RCC 7860 (cell line): ENCODE measurements around the gene SEC22C.

ENCODE experiments used
- DNase-seq: peaks from one replicate; pipeline ENCODE4 v3.0.0-alpha.2; 2015; ENCODE audit warnings: low spot score
- FAIRE-seq: peaks from 2 replicates; lab custom pipeline; 2012; peaks lifted over from hg19 to GRCh38; lab: Jason Lieb, UNC

The SEC22C gene

DNA sequence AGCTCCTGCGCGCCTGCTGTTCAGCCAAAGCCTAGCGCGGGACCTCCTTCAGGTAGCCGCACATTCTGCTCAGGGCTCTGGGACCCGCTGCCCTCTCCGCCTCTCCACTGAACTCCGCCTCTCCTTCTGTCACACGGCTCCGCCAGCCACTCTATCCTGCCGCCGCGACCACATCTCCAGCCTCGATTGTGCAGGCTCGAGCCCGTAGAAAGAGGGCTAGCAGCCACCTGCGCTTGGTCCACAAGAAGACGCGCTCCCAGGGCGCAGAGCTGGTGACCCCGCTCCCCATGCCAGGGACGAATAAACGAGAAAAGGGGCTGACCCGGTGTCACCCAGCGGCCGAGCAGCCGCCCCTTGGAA lies 80.5 kb downstream of the SEC22C start:
- FAIRE-seq (no peak), DNase-seq (no peak)

DNA sequence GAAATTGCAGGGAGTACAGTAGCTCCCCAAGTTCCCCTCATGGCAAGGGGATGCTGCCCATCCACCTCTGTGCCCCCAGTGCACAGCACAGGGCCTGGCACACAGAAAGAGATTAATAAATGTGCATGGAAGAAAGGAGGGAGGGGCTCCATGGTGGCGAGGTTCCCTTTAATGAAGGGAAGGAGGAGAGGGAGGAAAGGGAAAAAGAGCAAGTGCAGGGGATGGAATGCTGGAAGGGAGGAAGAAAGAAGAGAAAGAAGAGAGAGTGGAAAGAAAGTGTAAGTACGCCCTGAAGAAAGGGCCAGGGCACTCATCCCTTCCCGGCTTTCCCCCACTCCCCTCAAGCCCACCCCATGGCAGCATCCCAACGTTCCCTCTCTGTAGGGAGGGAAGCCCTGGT lies 80.9 kb downstream of the SEC22C start:
- DNase-seq (no peak), FAIRE-seq (no peak)

DNA sequence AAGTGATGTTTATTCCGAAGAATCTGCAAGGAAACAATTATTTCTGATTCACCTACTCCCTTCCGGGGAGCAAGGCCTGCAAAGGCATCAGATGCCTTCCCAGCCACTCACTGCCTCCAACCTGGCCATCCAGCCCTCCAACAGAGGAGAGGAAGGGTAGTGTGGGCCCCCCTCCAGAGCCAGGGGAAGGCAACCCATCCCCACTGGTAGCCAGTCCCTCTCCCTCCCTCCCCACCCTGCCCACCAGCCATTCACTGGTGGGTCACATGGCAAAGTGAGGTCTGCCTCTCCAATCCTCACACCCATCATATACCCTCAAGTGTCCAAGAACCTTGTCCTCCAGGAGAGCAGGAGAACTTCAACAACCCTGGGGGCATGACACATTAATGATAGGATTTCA lies 81.7 kb downstream of the SEC22C start:
- FAIRE-seq (no peak), DNase-seq (no peak)

DNA sequence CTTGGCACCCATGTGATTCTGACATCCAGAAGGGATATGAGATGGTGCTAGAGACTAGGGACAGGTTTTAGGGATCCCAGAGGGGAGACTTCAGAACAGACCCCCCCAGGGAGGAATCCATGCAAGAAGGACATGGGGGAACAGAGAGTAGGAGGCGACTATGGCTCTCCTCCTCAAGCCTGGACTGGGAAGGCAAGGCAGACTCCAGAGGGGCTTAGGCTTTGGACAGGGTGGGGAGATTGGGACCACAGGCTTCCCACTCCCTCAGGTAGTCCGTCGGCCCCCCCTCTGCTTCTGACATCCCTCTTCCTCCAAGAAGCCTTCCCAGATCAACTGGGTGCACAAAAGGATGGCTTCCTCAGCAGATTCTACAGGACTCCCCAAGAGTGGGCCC lies 82.3 kb downstream of the SEC22C start:
- FAIRE-seq (no peak), DNase-seq (no peak)

DNA sequence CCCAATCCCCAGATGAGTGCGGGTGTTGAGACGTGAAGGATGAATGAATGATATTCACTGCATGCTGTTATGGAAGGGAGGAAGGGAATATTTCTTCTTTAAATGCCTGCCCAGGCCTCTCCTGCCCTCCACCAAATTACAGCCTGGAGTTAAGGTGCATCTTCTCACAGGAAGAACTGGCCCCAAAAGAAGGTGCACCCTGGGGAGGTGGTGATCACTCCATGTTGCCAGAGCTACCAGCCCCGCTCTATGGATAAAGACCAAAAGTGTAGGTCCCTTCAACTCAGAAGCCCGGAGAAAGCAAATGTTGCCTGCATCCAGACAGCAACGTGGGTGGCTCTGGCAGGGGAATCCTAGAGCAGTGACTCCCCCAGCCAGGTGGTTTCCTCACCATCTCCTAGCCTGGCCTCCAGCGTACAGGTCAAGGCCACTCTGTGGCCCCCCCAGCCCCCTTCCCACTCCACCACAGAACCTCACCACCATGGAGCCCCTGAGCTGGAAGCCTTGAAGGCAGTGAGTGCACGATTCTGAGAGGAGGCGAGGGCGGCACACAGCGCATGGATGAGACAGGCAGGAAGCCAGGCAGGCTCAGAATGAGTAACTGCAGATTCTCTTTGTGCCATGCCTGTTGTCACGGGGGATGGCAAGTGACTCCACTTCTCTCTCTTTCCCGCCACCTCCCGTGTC lies 82.8 kb downstream of the SEC22C start:
- FAIRE-seq: no peak

DNA sequence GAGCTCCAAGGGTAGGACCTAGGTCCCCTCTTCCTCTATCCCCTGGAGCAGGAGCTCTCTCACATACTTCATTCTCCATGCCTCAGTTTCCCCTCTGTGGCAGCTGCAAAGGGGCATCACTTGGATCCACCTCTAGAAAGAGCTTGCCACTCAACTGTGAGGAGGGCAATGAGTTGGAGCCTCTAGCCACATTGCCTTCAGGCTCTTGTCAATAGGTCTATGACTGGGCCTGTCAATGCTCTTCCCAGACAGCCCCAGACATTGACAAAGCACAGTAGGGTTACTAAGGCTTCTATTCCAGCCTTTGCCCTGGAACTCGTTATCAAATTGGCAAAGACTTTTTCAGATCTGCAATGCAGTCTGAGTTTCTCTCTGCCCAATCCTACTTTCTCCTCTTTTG lies 83.7 kb downstream of the SEC22C start:
- no peak for FAIRE-seq
- no peak for DNase-seq

More for the DNA sequence above, 82.8 kb downstream of the SEC22C start:
- no peak for DNase-seq
